CD14-positive monocyte (primary cell): Measurements from ENCODE around the gene ZNF488. TPM values are rescaled to one million over a fixed set of nuclear protein-coding genes. Genes with fewer than 3 reads are reported as not detected.

ENCODE experiments used
- DNase-seq, 3 donors: peaks; one replicate each; pipeline ENCODE4 v3.0.0-alpha.2; 2011 to 2022
- H2AFZ ChIP-seq: 2 replicates; pipeline ENCODE4 v1.6.0; 2012; ENCODE audit warnings: mild to moderate bottlenecking, low read depth, low read length, inconsistent platforms; ENCODE audit not compliant: insufficient read depth, poor library complexity, severe bottlenecking
- H3K27ac ChIP-seq, 2 donors: 1 replicate in 1 of 2; 2 replicates in 1 of 2; pipeline ENCODE4 v1.5.1; 2012 to 2013; ENCODE audit warnings: low read length in 2 of 2, control low read depth in 1 of 2, inconsistent platforms in 1 of 2, low read depth in 1 of 2, mild to moderate bottlenecking in 1 of 2
- H3K27me3 ChIP-seq, 2 donors: one replicate each; pipeline versions ENCODE4 v1.6.0 to v1.6.1; 2011 to 2013; ENCODE audit warnings: low read length in 2 of 2; ENCODE audit not compliant: control insufficient read depth in 2 of 2, insufficient read depth in 2 of 2
- H3K36me3 ChIP-seq, 2 donors: replicated peaks in 1 of 2; 1 replicate in 1 of 2; 2 replicates in 1 of 2; pipeline versions ENCODE4 v1.5.1 to v1.6.1; 2012 to 2013; ENCODE audit warnings: low read length in 2 of 2, control low read depth in 1 of 2, inconsistent platforms in 1 of 2, mild to moderate bottlenecking in 1 of 2; ENCODE audit not compliant: insufficient read depth in 2 of 2, control insufficient read depth in 1 of 2
- H3K4me1 ChIP-seq, 2 donors: 1 replicate in 1 of 2; 2 replicates in 1 of 2; pipeline versions ENCODE4 v1.5.1 to v1.6.1; 2012 to 2013; ENCODE audit warnings: low read length in 2 of 2, control low read depth in 1 of 2, inconsistent platforms in 1 of 2, mild to moderate bottlenecking in 1 of 2, moderate library complexity in 1 of 2; ENCODE audit not compliant: insufficient read depth in 2 of 2, control insufficient read depth in 1 of 2
- H3K4me2 ChIP-seq: replicated peaks from 2 replicates; pipeline ENCODE3; 2012; ENCODE audit warnings: low read length, moderate library complexity, mild to moderate bottlenecking; ENCODE audit not compliant: poor library complexity, severe bottlenecking; ENCODE audit errors: extremely low read depth
- H3K4me3 ChIP-seq, 3 experiments: fragments of 200-600 bp in 1 of 3; sonication (generic) in 1 of 3; replicated peaks in 1 of 3; 1 replicate in 2 of 3; 2 replicates in 1 of 3; pipeline ENCODE4 v1.5.1; 2011 to 2013; ENCODE audit warnings: low read length in 3 of 3, mild to moderate bottlenecking in 3 of 3, control low read depth in 2 of 3, low read depth in 2 of 3, inconsistent platforms in 1 of 3, moderate library complexity in 1 of 3
- H3K79me2 ChIP-seq: 2 replicates; pipeline ENCODE4 v1.6.0; 2012; ENCODE audit warnings: mild to moderate bottlenecking, control low read depth, inconsistent platforms, low read length, moderate library complexity; ENCODE audit not compliant: insufficient read depth
- H3K9ac ChIP-seq: 2 replicates; pipeline ENCODE4 v1.6.0; 2017; ENCODE audit warnings: low read length, mild to moderate bottlenecking; ENCODE audit not compliant: insufficient read depth, poor library complexity, severe bottlenecking
- H3K9me3 ChIP-seq, 2 donors: replicated peaks in 1 of 2; 1 replicate in 1 of 2; 2 replicates in 1 of 2; pipeline versions ENCODE4 v1.5.1 to v1.6.1; 2012 to 2013; ENCODE audit warnings: low read length in 2 of 2, control low read depth in 1 of 2; ENCODE audit not compliant: control insufficient read depth in 1 of 2, insufficient read depth in 1 of 2
- H4K20me1 ChIP-seq: 2 replicates; pipeline ENCODE4 v1.6.0; 2012; ENCODE audit warnings: mild to moderate bottlenecking, low read length, control low read depth, moderate library complexity; ENCODE audit not compliant: insufficient read depth
- H3K27ac Mint-ChIP-seq, 7 donors: one replicate each; pipeline ENCODE4 v1.8.0; 2020; ENCODE audit warnings: mild to moderate bottlenecking in 7 of 7, mixed read lengths in 7 of 7, moderate library complexity in 6 of 7, inconsistent platforms in 2 of 7
- H3K27me3 Mint-ChIP-seq, 3 donors: one replicate each; pipeline ENCODE4 v1.8.0; 2021 to 2022; ENCODE audit warnings: low read depth in 3 of 3, mild to moderate bottlenecking in 3 of 3, mixed read lengths in 3 of 3, moderate library complexity in 3 of 3, inconsistent platforms in 1 of 3
- H3K36me3 Mint-ChIP-seq, 2 donors: one replicate each; pipeline ENCODE4 v1.8.0; 2020; ENCODE audit warnings: mixed read lengths in 2 of 2, inconsistent platforms in 1 of 2, mild to moderate bottlenecking in 1 of 2
- H3K4me1 Mint-ChIP-seq: one replicate; pipeline ENCODE4 v1.8.0; 2020; ENCODE audit warnings: mild to moderate bottlenecking, mixed read lengths
- H3K4me3 Mint-ChIP-seq, 2 donors: one replicate each; pipeline ENCODE4 v1.8.0; 2020; ENCODE audit warnings: mild to moderate bottlenecking in 2 of 2, mixed read lengths in 2 of 2, moderate library complexity in 1 of 2
- H3K9me3 Mint-ChIP-seq, 7 donors: one replicate each; pipeline ENCODE4 v1.8.0; 2020 to 2022; ENCODE audit warnings: mixed read lengths in 7 of 7, mild to moderate bottlenecking in 6 of 7, moderate library complexity in 6 of 7, inconsistent platforms in 2 of 7
- WGBS: methylation state at CpG from one replicate; pipeline ENCODE4 v1.1.5; 2013; ENCODE audit warnings: missing lambda C conversion rate; ENCODE audit not compliant: insufficient coverage; 5-methylcytosine and 5-hydroxymethylcytosine counted together
- intact Hi-C, 2 donors: fragments of 100-400 bp; cut with micrococcal nuclease; formaldehyde crosslinking; loops; one replicate each; pipeline versions ENCODE4 v1.15.0 to v1.15.1; 2023
- polyA plus RNA-seq, 3 donors: library from polyadenylated mRNA; depleted of rRNA in 1 of 3; unstranded in 2 of 3; stranded (reverse) in 1 of 3; fragments of 300-500 nt in 2 of 3; fragments of >200 nt in 1 of 3; fragmentation: Illumina TruSeq in 2 of 3; gene quantifications; 1 replicate in 2 of 3; 2 replicates in 1 of 3; pipeline ENCODE4 v1.2.3, GENCODE V29; 2012 to 2021
- TF ChIP-seq, protein P1 (sequence below): fragments of 200-600 bp; IDR thresholded peaks from one replicate; pipeline ENCODE4 v1.8.0; 2022; ENCODE audit warnings: antibody characterized with exemption, mild to moderate bottlenecking

The ZNF488 gene
- polyA plus RNA-seq, 3 donors: not detected

DNA sequence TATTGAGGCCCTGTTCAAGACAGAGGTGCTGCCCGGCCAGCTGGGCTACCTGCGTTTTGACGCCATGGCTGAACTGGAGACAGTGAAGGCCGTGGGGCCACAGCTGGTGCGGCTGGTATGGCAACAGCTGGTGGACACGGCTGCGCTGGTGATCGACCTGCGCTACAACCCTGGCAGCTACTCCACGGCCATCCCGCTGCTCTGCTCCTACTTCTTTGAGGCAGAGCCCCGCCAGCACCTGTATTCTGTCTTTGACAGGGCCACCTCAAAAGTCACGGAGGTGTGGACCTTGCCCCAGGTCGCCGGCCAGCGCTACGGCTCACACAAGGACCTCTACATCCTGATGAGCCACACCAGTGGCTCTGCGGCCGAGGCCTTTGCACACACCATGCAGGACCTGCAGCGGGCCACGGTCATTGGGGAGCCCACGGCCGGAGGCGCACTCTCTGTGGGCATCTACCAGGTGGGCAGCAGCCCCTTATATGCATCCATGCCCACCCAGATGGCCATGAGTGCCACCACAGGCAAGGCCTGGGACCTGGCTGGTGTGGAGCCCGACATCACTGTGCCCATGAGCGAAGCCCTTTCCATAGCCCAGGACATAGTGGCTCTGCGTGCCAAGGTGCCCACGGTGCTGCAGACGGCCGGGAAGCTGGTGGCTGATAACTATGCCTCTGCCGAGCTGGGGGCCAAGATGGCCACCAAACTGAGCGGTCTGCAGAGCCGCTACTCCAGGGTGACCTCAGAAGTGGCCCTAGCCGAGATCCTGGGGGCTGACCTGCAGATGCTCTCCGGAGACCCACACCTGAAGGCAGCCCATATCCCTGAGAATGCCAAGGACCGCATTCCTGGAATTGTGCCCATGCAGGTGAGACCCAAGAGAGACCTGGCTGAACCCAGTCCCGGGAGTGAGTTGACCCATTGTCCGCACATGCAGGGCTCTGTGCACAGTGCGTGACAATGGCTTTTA is 33.1 kb downstream of the ZNF488 start:
- H3K9me3 ChIP-seq: no peaks in the 10 kb centered on the region
- H3K27ac ChIP-seq: no peak overlapping the region
- H2AFZ ChIP-seq: no peak overlapping the region
- WGBS: 95% methylated on average over 39 of the region's 39 CpGs
- no peaks in the 10 kb centered on the region for H3K27me3 ChIP-seq
- no peak overlapping the region for H3K4me2 ChIP-seq
- no peaks in the 10 kb centered on the region for H3K9me3 Mint-ChIP-seq
- DNase-seq: no peak
- TF ChIP-seq, protein P1, sequence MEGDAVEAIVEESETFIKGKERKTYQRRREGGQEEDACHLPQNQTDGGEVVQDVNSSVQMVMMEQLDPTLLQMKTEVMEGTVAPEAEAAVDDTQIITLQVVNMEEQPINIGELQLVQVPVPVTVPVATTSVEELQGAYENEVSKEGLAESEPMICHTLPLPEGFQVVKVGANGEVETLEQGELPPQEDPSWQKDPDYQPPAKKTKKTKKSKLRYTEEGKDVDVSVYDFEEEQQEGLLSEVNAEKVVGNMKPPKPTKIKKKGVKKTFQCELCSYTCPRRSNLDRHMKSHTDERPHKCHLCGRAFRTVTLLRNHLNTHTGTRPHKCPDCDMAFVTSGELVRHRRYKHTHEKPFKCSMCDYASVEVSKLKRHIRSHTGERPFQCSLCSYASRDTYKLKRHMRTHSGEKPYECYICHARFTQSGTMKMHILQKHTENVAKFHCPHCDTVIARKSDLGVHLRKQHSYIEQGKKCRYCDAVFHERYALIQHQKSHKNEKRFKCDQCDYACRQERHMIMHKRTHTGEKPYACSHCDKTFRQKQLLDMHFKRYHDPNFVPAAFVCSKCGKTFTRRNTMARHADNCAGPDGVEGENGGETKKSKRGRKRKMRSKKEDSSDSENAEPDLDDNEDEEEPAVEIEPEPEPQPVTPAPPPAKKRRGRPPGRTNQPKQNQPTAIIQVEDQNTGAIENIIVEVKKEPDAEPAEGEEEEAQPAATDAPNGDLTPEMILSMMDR: no peak
- H4K20me1 ChIP-seq: no peaks in the 10 kb centered on the region
- no peaks in the 10 kb centered on the region for H3K36me3 Mint-ChIP-seq
- H3K4me1 ChIP-seq: no peaks in the 10 kb centered on the region
- no peak overlapping the region for H3K4me3 Mint-ChIP-seq
- H3K27me3 Mint-ChIP-seq: peaks cover 0 to 4% (median 3%) of the 10 kb centered on the region in 3 donors
- H3K27ac Mint-ChIP-seq: no peak overlapping the region
- no peak overlapping the region for H3K4me3 ChIP-seq
- no peaks in the 10 kb centered on the region for H3K36me3 ChIP-seq
- H3K9ac ChIP-seq: no peak overlapping the region
- no peaks in the 10 kb centered on the region for H3K79me2 ChIP-seq
- H3K4me1 Mint-ChIP-seq: no peaks in the 10 kb centered on the region
- intact Hi-C loops: no loop called here

DNA sequence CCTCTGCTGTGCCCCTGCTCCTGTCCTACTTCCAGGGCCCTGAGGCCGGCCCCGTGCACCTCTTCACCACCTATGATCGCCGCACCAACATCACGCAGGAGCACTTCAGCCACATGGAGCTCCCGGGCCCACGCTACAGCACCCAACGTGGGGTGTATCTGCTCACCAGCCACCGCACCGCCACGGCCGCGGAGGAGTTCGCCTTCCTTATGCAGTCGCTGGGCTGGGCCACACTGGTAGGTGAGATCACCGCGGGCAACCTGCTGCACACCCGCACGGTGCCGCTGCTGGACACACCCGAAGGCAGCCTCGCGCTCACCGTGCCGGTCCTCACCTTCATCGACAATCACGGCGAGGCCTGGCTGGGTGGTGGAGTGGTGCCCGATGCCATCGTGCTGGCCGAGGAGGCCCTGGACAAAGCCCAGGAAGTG is 34.1 kb downstream of the ZNF488 start:
- no peaks in the 10 kb centered on the region for H3K9me3 ChIP-seq
- no peak overlapping the region for H3K4me3 Mint-ChIP-seq
- H3K9ac ChIP-seq: no peak overlapping the region
- H3K27ac ChIP-seq: no peak overlapping the region
- no peak overlapping the region for H3K4me3 ChIP-seq
- H3K9me3 Mint-ChIP-seq: no peaks in the 10 kb centered on the region
- H3K27me3 Mint-ChIP-seq: peaks cover 0 to 6% (median 3%) of the 10 kb centered on the region in 3 donors
- H3K36me3 Mint-ChIP-seq: no peaks in the 10 kb centered on the region
- no peaks in the 10 kb centered on the region for H4K20me1 ChIP-seq
- no peaks in the 10 kb centered on the region for H3K36me3 ChIP-seq
- H3K79me2 ChIP-seq: no peaks in the 10 kb centered on the region
- no peak overlapping the region for H2AFZ ChIP-seq
- DNase-seq: no peak
- no peaks in the 10 kb centered on the region for H3K4me1 ChIP-seq
- WGBS: 97% methylated on average over 31 of the region's 31 CpGs
- H3K27ac Mint-ChIP-seq: no peak overlapping the region
- H3K4me2 ChIP-seq: no peak overlapping the region
- H3K27me3 ChIP-seq: no peaks in the 10 kb centered on the region
- H3K4me1 Mint-ChIP-seq: no peaks in the 10 kb centered on the region
- intact Hi-C loops: no loop called here
- TF ChIP-seq, protein P1: no peak
